T47D (cell line): ENCODE data around the gene LINGO3.
A peak's percentile ranks its signal among the peaks of the same experiment; 100 is the strongest.

Source experiments
- DNase-seq, 2 experiments: peaks; one replicate each; pipeline versions ENCODE4 v3.0.0 to v3.0.0-alpha.2; 2011 to 2012; ENCODE audit warnings: low read depth in 1 of 2, low spot score in 1 of 2
- JUND ChIP-seq: IDR thresholded peaks from 2 replicates; pipeline ENCODE4 v1.6.1; 2012; ENCODE audit warnings: low read depth
- in situ Hi-C: cut with HindIII; loops from 2 replicates; pipeline ENCODE4 v1.10.0; 2016; ENCODE audit warnings: low sequenced_read_pairs, low pct_unique_long_range_greater_than_20kb

LINGO3 gene

DNA sequence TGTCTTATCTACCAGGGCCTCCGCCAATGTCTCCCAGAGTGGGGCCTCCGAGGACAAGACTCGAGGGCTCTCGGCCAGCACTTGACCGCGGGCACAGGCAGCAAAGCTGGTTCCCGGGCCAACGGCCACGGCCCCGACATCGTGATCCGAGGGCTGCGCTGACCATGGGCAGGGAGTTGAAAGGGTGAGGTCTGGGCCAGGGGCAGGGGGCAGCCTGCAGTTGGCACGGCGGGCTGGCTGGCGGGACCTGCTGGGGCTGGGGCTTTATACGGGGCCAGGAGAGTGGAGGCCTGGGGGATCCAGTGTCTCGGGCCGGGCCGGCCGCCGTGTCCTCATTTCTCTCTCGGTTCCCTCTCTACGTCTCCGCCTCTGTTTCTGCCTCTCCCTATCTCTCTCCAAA, 9.8 kb upstream of the LINGO3 start:
- no peak for TF ChIP-seq JUND
- DNase-seq, result no peak
- in situ Hi-C loops, result no loop called here

DNA sequence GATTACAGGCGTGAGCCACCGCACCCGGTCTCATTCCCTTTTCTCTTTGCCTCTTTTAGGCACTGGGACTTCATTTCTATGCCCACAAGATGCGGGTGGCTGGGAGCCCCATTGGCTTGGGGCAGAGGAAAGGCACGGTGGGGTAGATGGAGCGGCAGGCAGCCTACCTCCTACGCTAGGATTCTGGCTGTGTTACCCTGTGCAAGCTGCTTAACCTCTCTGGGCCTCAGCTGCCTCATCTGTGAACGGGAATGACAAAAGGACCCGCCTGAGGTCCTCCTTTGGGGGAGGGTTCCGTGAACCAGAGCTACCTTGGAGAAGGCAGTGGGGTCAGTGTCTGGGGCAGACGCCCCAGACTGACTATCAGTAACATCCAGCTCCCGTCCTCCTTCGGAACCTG, 9.3 kb upstream of the LINGO3 start:
- in situ Hi-C loops, result no loop called here
- TF ChIP-seq JUND, result no peak
- no peak for DNase-seq

- DNase-seq, result peak; percentile 60 to 69
- no peak for TF ChIP-seq JUND
- in situ Hi-C loops, result no loop called here
Observed at GRCh38 chr19:2315818-2316353, 7.9 kb upstream of the LINGO3 start.

DNA sequence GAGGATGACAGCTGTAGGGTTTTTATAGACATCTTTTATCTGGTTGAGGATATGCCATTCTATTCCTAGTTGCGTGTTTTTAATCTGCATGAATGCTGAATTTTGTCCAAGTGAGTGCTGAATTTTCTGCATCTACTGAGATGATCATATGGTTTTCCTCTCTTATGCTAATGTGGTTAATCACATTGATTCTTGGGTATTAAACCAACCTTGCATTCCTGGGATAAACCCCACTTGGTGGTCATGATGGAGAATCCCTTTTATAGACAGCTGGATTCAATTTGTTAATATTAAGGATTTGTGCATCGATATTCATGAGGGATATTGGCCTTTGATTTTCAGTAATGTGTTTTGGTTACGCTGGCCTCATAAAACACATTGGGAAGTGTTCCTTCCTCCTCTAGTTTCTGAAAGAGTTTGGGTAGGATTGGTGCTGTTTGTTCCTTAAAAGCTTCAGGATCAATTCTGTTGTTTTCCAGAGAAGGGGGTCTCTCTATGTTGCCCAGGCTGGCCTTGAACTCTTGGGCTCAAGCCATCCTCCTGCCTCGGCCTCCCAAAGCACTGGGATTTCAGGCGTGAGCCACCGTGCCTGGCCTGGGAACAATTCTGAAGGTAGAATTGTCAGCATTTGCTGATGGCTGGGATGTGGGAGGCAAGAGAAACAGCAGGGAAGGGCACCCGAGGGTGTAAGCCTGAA, 7.3 kb upstream of the LINGO3 start:
- in situ Hi-C loops, result no loop called here
- TF ChIP-seq JUND, result no peak

GRCh38 chr19:2312820-2313501, 5.0 kb upstream of the LINGO3 start:
- in situ Hi-C loops, result no loop called here
- TF ChIP-seq JUND, result no peak
- no peak for DNase-seq

More for the DNA sequence above, 7.3 kb upstream of the LINGO3 start:
- no peak for DNase-seq

DNA sequence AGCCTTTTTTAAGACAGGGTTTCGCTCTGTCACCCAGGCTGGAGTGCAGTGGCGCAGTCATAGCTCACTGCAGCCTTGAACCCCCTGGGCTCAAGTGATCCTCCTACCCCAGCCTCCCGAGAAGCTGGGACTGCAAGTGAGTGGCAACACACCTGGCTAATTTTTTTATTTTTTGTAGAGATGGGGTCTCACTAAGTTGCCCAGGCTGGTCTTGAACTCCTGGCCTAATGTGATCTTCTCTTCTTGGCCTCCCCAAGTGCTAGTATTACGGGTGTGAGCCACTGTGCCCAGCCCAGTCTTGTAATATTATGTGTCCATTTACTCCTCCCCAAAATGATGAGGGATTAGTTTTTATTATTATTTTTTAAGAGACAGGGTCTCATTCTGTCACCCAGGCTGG, 3.1 kb upstream of the LINGO3 start:
- no peak for TF ChIP-seq JUND
- in situ Hi-C loops, result no loop called here
- no peak for DNase-seq

- no peak for DNase-seq
- in situ Hi-C loops, result no loop called here
- no peak for TF ChIP-seq JUND
Observed at GRCh38 chr19:2309734-2310362, 1.9 kb upstream of the LINGO3 start.

- no peak for TF ChIP-seq JUND
- in situ Hi-C loops, result no loop called here
- no peak for DNase-seq
Observed at GRCh38 chr19:2307518-2308012, 389 bp downstream of the LINGO3 start.

DNA sequence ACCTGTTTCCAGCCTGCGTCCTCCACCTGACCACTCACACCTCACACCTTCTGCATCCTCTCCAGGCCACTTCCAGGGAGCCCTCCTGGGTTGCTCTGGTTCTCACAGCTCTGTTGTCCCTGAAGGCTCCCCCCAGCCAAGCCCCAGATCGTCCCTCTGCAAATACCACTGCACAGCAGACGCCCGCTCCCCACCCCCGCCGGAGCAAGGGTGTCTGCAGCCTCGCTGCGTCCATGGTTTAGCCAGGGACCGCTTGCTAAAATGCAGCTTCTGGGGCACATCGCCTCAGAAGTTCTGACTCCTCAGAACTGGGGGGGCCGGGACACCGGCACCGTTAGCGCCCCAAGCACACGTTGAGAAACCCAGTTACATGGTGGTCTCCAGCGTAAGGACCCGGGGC, 983 bp downstream of the LINGO3 start:
- in situ Hi-C loops, result no loop called here
- DNase-seq, result no peak

DNA sequence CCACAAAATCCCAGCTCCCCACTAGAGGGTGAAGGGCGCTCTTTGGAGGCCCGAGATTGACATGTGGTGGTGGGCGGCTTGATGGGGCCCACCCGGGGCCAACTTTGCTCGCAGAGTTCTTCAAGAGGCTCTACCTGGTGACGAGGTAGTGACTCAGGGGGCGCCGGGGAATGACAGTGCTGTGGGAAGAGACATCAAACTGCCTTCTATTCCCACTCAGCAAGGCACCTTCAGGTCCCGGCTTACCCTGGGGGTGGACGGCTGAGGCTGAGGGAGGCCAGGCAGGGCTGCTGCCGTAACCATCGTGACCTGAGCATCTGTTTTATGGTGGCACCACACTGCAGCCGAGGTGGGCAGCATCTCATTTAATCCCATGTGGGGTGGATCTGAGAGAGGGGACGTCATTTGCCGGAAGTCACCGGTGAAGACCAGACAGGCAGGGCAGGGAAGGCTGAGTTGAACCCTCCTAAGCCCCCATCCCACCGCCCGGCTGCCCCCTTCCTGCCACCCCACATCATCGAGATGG, 1.6 kb downstream of the LINGO3 start:
- in situ Hi-C loops, result no loop called here
- no peak for DNase-seq
- TF ChIP-seq JUND, result no peak

More for the DNA sequence above, 983 bp downstream of the LINGO3 start:
- no peak for TF ChIP-seq JUND

DNA sequence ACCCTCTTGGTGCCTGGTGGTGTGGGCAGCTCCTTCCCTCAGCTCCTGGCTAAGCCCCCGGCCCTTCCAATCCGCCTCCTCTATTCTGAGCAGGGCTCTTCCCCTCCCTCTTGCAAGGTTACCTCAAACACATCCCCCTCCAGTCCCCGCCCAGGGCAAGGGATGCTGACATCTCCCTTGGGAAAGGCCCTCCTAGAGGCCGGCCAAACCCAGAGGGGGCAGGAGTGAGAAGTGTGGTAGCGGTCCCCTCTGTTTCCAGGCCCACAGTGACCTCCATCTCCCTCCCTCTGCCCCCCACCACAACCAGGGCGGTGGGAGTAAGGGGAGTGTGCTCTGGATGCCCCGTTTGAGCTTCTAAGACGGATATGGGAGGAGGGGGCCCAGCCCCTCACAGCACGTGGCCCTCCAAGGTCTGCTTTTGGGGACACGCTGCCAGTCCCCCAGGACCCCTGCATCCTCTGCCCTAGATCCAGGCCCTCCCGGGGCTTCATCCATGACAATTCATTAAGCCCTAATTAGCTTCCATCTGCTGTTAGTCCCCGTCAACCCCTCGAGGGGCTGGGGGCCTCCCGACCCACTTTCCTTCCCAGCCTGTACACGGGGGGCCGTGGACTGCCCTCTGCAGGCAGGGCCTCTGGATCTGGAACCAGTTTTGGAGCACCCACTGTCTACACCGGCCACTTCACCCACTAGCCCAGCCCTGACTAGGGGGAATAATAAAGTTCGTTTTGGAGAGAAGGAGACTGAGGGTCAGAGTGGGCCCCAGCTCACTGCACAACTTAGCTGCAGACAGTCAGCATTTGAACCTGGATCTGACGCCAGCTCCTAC, 2.3 kb downstream of the LINGO3 start:
- TF ChIP-seq JUND, result no peak
- DNase-seq, result no peak
- in situ Hi-C loops, result no loop called here
